ENCODE results near the gene ZBTB20.

ZBTB20 gene

DNA sequence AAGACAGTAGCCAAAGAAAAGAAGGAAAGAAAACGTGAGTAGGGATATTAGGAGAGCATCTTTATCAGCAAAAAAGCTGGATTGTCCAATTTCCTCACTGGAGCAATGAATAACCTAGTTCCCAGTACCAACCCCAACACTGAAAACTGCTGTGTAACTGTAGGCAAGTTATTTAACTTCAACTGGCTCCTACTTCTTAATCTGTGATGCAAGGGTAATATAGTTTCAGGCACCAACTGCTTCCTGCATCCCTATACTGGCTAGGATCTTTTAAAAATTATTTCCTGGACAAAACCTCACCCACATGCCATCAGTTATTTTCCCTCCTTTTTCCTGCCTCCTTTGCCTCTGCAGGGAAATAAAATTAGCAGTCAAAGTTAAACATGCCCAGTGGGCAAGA is 59.6 kb downstream of the ZBTB20 start:
- no peak for DNase-seq

DNA sequence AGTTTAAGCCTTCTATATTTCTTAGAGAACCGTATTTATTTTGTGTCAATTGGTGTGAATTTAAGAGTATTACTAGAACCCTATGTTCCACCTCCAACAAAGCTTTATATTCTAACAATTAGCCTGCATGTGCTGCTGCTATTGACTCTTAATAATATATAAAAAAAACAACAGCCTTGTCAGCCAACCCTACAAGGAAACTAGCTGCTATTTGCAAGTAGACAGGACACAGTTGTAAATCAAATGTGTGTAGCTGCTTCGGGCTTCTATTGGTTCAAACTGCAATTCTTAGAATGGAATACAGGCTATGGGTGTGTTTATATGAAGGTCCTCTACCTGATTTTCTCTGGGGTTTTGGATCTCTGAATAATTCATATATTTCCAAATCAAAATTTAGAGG is 60.7 kb downstream of the ZBTB20 start:
- DNase-seq: peak in 1 of 3 experiments; percentile 22

DNA sequence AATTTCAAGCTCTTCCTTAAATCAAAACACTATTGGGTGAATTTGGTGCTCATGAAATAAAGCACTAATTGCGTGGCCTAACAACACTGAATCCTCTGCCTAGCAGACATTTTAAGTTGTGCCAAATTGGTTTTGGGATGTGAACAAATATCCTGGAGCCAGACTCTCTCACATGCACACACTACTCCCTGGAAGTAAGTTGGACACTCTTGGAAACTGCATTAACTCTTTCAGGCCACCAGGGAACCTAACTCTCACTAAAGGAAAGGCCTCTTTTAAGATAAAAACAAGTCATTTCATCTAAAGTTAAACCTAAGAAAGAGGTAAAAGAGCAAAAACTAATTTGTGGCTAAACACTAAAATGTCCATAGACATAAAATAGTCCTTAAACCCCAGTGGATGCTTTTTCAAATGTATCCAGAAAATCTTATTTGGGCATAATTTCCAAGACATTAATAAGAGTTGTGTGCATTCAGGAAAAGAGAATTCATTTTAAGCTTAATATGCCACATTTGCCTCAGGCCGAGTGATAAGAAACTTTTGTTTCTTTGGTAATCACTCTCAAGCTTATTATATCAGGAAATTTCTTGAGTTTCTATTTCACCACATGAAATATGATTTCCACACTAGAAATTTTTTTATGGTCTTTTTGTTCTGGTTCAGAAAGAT is 61.8 kb downstream of the ZBTB20 start:
- DNase-seq: no peak

DNA sequence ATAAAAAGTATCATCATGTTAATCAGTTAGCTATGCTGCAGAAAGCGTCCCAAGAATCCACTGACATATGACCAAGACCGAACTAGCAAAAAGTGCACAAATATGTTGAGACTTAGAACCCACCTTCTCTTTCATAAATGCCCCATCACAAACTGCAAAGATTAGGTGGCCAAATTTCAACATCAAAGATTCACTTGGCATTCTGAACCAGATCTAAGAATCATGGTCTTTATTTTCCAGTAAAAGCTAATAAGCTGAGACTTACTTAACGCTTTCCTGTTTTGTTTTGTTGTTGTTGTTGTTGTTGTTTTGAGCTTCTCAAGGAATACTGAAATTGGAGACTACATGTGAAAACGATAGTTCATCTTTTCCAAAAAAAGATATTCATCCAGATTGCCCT is 62.4 kb downstream of the ZBTB20 start:
- DNase-seq: no peak

DNA sequence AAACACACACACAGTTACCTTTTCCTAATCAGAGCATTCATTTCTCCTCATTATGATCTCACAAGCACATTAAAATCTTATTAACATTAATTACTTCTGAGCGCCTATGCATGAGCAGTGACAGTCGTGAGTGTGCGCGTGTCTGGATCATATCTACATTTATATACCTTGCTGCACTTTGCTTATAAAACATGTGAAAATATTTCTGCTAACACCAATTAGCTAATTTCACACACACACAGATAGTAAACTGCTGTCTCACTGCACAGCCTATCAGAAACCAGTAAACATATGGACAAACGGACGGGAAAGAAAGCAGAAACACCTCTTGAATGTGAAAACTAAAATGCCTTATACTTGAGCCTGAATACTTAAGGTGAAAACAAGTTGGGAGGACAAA is 64.8 kb downstream of the ZBTB20 start:
- DNase-seq: no peak

DNA sequence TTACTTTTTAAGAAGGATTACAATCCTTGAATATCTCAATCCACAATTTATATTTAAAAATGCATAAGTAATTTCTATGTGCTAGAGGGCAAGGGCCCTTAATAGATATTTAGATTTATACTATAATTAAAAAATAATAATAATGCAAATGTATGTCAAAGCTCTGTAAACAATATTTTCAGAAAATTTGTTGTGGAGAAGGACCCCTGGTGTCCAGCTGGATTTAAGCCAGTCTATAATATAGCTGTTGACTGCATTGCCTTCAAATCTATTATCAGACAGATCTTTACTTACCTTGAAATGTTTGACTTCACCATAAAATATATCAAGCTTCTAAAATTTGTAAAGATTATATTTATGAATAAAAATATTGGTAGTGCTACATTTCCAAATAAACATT is 65.6 kb downstream of the ZBTB20 start:
- DNase-seq: peak in 1 of 3 experiments; percentile 21

DNA sequence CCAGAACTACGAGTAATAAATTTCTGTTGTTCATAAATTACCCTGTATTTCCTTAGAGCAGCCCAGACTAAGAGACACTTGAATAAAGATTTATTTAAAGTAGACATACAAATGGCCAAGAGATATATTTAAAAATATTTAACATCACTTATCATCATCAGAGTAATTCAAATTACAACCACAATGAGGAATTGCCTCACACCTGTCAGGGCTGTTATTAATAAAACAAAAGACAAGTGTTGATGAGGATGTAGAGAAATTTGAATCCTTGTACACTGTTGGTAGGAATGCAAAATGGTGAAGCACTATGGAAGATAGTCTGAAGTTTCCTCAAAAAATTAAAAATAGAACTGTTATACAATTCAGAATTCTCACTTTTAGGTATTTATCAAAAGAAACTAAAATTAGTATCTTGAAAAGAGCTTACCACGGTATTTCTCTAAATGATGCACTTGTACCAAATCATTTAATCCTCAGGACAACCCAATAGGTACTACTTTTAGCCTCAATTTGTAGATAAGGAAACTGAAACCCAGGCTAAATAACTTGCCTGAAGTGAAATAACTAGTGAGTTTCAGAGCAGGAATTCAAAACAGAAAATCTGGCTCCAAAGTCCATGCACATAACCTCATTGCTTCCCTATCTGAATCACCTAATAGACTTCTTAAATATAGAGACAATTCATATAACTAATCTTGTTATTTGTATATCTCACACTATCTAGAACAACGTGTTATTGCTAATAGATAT is 69.4 kb downstream of the ZBTB20 start:
- DNase-seq: no peak

DNA sequence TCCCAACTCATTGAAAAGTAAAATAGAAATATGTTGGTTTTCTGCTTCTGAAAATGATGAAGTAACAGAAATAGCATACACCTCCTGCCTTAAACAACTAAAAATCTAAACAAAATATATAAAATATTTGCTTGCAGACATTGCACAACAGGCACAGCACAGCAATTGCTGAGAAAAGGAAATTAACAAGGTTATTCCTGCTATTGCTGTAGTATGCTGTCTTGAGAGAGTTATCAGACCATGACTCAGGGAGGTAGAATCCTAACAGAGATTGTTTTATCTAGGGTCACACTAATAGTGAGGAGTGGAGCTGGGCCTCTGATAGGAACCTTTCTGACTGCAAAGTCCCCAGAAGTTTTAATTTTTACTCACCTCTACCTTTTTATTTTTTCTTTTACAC is 72.6 kb downstream of the ZBTB20 start:
- DNase-seq: no peak

DNA sequence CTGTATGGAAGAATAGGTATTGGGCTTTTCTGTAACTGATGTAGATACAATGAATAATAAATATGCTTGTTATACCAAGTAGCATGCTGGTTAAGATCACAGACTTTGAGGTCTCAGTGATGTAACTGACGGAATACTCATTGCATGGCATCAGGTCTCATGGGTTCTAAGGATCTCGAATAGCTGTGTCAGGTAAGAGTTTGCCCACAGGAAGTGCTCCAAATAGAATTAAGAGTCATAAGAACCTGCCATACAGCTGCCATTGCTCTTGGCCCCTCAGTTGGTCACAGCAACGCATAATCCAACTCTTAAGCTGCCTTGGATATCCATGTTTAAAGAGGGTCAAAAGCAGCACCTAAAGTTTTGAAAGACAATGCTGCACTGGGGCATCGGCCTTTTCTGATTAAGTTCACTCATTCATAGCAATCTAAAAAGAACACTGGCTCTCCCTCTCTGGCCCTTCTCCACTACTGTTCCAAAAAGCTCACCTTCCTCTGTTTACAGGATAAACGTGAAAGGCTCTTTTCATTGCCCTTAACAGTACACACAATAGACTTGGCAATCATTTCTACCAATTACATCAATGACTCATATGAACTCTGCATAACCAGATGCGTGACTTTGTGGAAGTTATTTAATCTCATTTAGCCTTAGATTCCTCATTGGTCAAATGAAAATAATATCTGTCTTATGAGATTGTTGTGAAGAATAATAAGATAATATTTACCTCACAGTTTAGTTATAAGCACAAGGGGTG is 74.6 kb downstream of the ZBTB20 start:
- peak in 1 of 3 experiments; percentile 53 for DNase-seq

DNA sequence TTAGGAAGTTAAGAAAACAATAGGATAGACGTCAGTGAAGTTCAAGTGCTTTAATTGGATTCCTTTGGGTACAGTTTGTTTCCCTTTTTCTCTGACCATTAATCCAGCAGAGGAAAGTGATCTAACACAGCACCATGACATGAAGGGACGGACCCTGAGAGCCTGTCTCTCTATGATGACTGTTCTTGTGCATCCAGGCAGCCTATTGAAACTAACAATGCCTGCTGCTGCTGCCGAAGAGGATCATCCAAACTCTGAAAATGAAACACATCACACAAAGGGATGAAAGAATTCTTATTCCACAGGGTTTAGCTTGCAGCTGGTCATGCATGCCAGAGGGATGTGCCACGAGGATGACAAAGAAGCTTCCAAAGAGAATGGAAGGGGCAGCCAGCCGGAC is 75.5 kb downstream of the ZBTB20 start:
- no peak for DNase-seq

DNA sequence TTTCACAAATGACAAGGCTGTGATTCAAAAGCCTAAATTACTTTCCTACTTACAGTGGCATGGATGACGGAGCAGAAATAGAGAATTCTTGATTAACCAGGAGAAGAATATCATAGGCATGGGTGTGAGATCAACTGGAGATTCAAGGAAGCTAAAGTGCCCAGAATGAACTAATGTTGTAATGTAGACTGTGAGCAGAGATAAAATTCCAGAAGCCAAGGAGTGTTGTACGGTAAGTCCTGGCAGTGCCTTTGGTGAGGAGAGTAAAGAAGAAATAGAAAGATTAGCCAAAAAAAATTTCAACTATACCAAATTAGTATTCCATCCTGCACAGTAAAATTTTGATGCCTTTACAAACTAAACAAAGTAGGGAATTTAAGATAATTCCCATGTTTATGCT is 75.9 kb downstream of the ZBTB20 start:
- DNase-seq: no peak

DNA sequence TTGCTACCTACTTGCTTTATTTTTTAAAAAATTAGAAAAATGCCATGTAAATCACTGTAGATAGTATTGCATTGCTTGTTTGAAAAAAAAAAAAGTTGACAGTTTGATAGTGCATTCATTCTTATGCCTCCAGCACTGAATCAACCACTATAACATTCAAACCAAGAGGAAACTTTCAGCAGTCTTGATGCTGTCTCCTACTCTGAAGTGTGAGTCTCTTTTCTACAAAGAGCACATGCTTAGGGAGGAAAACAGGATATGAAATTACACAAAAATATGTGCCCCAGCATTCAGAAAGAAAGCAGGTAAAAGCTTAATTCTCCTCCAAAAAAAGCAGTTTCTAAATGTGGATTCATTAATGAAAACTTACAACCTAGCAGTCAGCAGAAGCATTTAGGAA is 78.3 kb downstream of the ZBTB20 start:
- DNase-seq: no peak

DNA sequence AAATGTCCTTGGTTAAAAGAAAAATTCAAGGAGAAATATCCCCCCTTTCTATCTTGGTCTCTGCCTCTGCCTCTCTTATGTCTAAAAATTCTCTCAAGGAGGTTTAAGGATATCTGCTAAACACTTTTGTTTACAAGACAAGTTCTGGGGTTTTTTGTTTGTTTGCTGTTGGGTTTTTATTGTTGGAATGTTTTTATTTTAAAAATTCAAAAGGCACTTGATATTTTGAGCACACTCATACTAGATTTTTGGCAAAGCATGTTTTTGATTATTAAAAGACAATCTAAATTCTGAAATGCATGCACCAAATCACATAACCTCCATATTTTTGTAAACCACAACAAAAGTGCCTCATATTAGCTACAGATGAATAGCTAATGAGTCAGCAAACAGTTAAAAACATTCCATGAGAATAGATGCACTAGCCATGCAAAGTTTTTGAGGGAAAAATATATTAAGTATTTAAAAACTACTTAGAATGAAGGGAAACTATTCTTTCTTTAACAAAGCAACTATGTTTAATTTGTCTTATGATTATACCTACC is 84.6 kb downstream of the ZBTB20 start:
- DNase-seq: no peak

DNA sequence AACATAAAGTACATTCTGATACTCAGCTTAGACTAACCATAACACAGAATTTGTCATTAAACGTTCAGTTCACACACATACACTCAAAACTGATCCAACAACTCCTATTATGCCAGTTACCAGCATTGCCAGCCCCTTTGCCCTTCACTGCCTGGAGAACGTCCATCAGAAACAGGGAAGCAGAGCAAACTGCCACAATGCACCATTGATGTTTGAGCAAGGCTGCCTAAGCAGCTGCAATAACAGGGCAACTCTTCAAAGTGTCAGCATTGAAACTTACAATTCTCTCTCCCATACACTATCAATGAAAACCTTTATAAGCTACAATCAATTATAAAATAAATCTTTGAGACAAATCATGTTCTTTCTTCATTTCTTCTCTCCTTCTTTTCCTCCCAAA is 85.1 kb downstream of the ZBTB20 start:
- DNase-seq: no peak

DNA sequence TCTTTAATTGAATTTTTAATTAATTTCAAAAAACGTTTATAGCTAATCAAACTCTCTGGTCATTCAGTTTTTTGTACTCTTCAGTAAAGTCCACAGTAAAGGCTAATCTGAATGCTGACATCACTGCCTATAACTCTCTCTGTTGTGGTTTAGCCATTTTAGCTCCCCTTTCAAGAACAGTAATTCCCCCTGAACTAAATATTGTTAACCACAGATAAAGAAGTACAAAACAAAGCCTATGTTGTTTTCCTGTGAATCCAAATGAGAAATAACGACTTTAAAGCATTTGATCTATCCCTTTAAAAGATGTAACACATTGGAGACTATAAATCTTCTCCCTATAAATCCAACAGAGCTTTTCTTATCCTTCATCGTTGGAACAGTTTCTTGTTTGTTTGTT is 94.2 kb downstream of the ZBTB20 start:
- DNase-seq: no peak

DNA sequence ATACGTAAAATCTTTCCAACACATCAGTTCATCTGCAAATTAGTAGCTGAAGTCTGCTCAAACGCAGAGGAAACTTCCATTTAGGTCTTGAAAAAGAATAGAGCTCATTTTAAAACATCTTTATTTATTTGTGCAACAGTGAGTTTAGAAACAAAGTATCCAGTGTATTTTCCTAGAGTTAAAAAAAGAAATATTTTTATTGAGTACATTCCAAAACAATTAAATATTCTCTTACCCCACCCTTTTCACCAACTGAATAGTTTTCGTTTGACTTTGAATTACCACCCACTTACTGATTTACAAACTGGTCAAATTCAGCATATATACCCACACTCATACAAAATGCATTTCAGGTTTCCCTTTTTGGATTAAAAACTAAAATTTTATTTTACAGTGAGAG is 104.7 kb downstream of the ZBTB20 start:
- no peak for DNase-seq

DNA sequence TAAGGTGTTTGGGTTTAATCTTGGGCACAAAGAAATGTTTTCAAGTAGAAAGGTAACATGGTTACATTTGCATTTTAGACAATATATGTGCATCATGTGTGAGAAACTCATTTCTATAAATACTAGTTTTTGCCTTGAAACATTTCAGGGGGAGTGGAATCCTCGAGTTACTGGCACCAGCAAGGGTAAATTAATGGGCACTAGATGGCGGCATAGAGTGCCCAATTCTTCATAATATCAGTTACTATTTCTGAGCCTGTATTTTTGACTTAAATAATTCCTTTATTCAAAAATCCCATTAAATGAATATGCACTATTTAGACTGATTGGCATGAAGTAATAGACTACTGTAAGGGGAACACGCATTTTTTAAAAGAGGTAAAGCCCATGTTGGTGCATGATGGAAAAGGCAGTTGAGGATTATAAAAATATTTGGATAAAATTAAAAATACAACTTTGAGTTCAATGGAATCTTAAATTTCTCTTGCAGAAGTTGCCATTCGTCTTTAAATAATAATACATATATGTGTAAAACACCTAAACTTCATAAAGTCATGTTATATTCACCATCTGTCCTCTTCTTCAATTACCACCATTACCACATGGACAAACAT is 106.3 kb downstream of the ZBTB20 start:
- peak; percentile 21 to 50 (median 33) for DNase-seq

DNA sequence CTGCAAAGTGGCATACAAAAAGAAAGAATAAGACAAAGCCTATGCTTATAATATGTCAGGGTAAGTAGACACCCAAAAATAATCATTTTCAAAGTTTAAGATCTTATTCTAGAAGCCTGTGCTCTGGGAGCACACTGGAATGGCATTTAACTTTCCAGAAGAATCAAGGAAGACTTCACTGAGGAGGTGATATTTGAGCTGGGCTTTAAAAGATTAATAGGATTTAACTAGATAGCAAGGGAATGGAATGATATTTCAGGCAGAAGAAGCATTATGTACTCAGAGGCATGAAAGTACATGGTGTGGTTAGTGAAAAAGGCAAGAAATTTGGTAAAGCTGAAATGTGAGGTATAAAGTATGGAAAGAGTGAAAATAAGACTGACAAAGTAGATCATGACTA is 106.8 kb downstream of the ZBTB20 start:
- no peak for DNase-seq

DNA sequence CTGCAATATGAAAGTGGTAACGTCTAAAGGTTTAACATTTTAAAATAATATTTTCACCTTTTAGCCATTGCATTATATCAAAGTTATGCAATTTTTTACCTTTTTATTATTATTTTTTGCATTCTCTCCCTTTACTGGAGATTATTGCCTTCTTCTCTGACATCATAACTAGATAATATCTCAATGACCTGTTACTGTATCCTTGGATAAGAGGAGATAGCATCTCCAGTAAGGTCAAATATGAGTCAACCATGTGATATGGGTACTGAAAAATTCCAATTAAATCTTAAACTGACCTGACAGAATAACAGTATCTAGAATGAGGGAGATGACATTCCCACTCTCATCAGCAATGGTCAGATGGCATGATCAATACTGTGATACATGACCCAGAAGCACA is 108.3 kb downstream of the ZBTB20 start:
- DNase-seq: no peak

DNA sequence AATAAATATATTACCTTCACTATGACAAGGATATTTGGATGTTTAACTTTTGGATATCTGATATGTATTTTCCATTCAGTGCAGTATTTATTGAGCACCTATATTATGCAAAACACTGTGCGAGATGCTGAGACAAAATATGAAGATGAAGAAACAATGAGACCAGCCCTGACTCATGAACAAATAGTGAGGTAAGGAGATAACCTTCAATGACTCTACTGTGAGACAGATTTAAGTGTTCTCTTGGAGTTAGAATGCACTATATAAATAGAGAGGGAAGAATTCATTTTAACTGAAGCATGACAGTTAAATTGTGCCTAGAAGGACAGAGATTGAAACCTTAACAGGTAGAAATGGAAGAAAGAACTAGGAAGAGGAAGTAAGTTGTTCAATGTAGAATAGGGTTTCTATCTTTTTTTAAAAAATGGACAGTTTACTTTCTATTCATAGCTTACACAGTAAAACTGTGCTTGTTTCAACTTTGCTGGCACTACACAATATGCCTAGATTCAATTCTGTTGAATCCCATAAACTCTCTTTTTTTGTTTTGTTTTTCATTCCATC is 124.2 kb downstream of the ZBTB20 start:
- DNase-seq: peak in 1 of 3 experiments; percentile 43

DNA sequence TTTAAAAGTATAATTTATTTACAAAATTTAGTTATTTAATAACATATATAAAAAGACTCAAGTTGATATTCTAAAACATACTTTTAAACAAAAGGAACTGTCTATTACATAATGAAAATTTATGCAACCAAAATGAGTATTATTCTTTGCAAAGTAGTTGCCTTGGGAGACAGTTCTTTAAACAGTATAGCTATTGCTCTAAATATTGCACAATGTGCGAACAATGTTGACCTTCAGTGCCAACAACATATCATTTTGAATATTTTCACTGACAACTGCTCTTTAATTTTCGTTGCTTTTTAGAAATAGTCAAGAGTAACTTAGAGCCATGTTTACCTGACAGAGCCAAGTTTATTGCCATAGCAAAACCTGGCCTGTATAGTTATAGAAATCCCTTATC is 124.9 kb downstream of the ZBTB20 start:
- no peak for DNase-seq

DNA sequence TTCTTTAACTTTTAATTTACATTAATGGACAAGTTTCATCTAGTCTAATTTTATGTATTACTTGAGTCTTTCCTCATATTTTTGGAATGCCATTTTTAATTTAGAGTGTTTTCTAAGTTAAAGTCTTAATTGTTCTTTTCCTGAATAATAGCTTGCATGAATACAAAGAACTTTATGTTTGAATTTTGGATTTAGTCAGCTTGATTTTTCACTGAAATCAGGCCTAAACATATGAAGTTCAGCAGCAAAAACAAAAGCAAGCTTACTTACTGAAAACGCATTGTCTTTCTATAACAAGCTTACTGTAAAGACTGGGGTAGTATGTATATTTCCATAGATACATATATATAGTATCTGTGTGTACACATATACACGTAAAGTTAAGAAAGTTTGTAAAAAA is 126.0 kb downstream of the ZBTB20 start:
- no peak for DNase-seq

DNA sequence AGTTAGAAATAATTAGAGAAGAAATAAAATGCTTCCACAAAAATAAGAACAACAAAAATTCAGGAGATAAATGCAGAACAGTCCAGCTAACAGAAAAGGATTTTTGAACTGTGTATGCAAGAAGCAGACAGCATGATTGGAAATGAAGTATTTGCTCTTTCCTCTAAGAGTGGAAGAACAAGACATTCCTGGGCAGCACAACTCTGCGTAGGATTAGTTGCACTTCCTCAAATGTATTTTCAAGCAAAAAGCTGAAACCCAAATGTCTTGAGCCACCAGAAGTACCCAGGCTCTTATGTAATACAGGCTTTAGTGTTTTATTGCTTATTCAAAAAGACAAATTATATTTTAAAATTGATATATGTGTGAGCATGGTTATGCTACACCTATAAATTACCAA is 127.2 kb downstream of the ZBTB20 start:
- DNase-seq: no peak
